ENCODE data around the gene USP8.

Gene USP8

DNA sequence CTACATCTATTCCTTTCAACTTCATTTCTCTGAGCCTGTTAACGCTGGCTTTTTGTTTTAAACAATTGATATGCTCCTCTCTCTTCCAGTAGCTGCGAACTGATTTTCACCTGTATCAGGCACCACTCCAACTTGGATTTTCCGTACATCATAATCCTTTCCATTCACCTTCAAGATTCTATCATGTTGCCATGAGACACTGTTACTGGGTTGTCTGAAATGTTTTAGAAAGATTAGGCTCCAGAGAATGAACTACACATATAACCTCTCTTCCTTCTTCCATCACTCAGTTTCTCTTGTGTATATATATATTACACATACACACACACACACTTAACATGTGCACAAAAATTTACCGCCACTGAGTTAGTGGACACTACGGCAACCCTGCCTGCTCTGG lies 122.4 kb downstream of the USP8 start, which contains the start of gene USP50:
Gene USP50, minus strand, starts transcription at position 101 of the 400 bp plus-strand sequence. CDS start 141 bp downstream, outside the sequence.
- no peak for DNase-seq

GRCh38 chr15:50549326-50549725 lies 125.1 kb downstream of the USP8 start:
- DNase-seq = no peak

- DNase-seq = no peak
Observed at GRCh38 chr15:50552238-50552637, 128.0 kb downstream of the USP8 start.

GRCh38 chr15:50556642-50557371 lies 132.6 kb downstream of the USP8 start:
- no peak for DNase-seq

DNA sequence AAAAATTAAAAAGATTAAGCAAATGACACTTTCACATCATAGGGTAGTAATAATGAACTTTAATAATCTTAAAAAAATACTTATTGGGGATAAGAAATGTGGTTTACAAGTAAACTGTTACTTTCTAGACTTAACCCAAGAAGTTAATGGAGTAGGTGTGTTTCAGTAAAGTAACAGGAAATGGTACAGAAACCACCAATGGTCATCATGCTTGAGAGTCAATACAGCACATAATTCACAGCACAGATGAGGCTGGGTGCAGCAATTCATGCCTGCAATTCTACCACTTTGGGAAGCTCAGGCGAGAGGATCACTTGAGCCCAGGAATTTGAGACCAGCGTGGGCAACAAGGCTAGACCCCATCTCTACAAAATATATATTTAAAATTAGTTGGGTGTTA lies 133.8 kb downstream of the USP8 start:
- no peak for DNase-seq

DNA sequence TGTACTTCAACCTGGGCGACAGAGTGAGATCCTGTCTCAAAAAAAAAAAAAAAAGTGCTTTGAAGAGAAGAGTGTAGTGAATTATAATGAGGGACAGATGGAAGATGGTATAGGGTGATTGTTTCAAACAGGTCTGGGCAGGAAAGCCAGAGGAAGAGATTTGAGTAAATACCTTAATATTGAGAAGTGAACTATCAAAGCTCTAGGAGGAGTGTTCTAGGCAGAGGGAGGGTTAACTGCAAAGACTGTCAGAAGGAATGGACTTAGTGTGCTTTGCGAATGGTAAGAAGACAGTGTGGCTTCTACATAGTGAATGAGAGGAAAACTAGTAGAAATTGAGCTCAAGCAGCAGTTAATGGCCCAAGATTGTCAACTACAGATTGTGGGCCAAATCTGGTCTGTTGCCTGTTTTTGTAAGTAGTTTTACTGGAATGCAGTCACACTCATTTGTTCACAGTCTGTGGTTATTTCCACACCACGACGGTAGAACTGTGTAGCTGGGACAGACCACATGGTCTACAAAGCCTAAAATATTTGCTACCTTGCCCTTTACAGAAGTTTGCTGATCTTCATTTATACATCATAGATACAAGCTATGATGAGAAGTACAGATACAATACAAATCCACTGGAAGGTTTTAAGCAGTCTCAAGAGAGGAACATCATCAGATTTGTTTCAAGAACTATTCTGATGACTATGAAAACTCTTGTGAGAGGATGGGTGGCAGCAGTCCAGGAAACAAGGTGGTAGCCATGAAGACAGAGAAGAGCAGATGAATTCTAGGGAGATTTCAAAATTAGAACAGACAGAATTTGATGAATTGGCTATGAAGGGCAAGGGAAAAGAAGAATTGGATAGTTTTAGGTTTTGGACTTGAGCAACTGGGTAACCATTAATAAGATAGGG lies 138.8 kb downstream of the USP8 start:
- no peak for DNase-seq

- DNase-seq = no peak
Observed at GRCh38 chr15:50563756-50564155, 139.6 kb downstream of the USP8 start.
